ENCODE measurements around the gene PTAFR.

Gene PTAFR

GRCh38 chr1:28175955-28176485 lies 470 bp downstream of the PTAFR start:
- DNase-seq (ENCODE audit: low read depth in 2 of 2), result no peak

- no peak for DNase-seq (ENCODE audit: low read depth in 2 of 2)
Measured at GRCh38 chr1:28173980-28174297, 2.6 kb downstream of the PTAFR start.

- no peak for DNase-seq (ENCODE audit: low read depth in 2 of 2)
Measured at GRCh38 chr1:28173151-28173979, 3.1 kb downstream of the PTAFR start.

- peak in 1 of 2 donors; percentile 3 for DNase-seq (ENCODE audit: low read depth in 2 of 2)
Measured at GRCh38 chr1:28172713-28173150, 3.8 kb downstream of the PTAFR start.

GRCh38 chr1:28171246-28171645 lies 5.2 kb downstream of the PTAFR start:
- no peak for DNase-seq (ENCODE audit: low read depth in 2 of 2)

- DNase-seq (ENCODE audit: low read depth in 2 of 2), result no peak
Measured at GRCh38 chr1:28170001-28170596, 6.4 kb downstream of the PTAFR start.

GRCh38 chr1:28163496-28164161 lies 12.9 kb downstream of the PTAFR start:
- DNase-seq (ENCODE audit: low read depth in 2 of 2), result no peak

- no peak for DNase-seq (ENCODE audit: low read depth in 2 of 2)
Measured at GRCh38 chr1:28162151-28162550, 14.3 kb downstream of the PTAFR start.

- no peak for DNase-seq (ENCODE audit: low read depth in 2 of 2)
Measured at GRCh38 chr1:28161751-28162150, 14.7 kb downstream of the PTAFR start.

GRCh38 chr1:28160782-28161266 lies 15.7 kb downstream of the PTAFR start:
- no peak for DNase-seq (ENCODE audit: low read depth in 2 of 2)

GRCh38 chr1:28159680-28160079 lies 16.8 kb downstream of the PTAFR start:
- no peak for DNase-seq (ENCODE audit: low read depth in 2 of 2)

GRCh38 chr1:28159243-28159642 lies 17.2 kb downstream of the PTAFR start:
- no peak for DNase-seq (ENCODE audit: low read depth in 2 of 2)

GRCh38 chr1:28157894-28158293 lies 18.6 kb downstream of the PTAFR start:
- no peak for DNase-seq (ENCODE audit: low read depth in 2 of 2)

- DNase-seq (ENCODE audit: low read depth in 2 of 2), result no peak
Measured at GRCh38 chr1:28156821-28157220, 19.7 kb downstream of the PTAFR start.

- DNase-seq (ENCODE audit: low read depth in 2 of 2), result no peak
Measured at GRCh38 chr1:28155628-28156027, 20.9 kb downstream of the PTAFR start.

- DNase-seq (ENCODE audit: low read depth in 2 of 2), result no peak
Measured at GRCh38 chr1:28154078-28154594, 22.4 kb downstream of the PTAFR start.

- no peak for DNase-seq (ENCODE audit: low read depth in 2 of 2)
Measured at GRCh38 chr1:28150125-28150780, 26.2 kb downstream of the PTAFR start.

GRCh38 chr1:28148880-28149195 lies 27.7 kb downstream of the PTAFR start:
- DNase-seq (ENCODE audit: low read depth in 2 of 2), result no peak

- DNase-seq (ENCODE audit: low read depth in 2 of 2), result no peak
Measured at GRCh38 chr1:28147264-28148094, 29.0 kb downstream of the PTAFR start.

GRCh38 chr1:28145728-28146127 lies 30.8 kb downstream of the PTAFR start:
- DNase-seq (ENCODE audit: low read depth in 2 of 2), result no peak

Measured in stimulated activated CD8-positive, alpha-beta memory T cell treated with anti-CD3 and anti-CD28 coated beads, Interleukin-7, amount 100 ng/mL, for 4 hours (primary cell).